Measurements from ENCODE around the gene CLHC1.
A peak's percentile ranks its signal among the peaks of the same experiment; 100 is the strongest.
"Not testable (repeated sequence)": the region's sequence is repeated elsewhere in the genome, so short reads cannot be mapped to it uniquely, and the experiment has no call there.

CLHC1 gene

GRCh38 chr2:55232863-55233657 is 967 bp upstream of the CLHC1 start:
- DNase-seq (ENCODE audit: low read depth in 2 of 2): peak in 1 of 2 donors; percentile 34

GRCh38 chr2:55231546-55232083 is 478 bp downstream of the CLHC1 start:
- no peak for DNase-seq (ENCODE audit: low read depth in 2 of 2)

GRCh38 chr2:55230551-55230950 is 1.5 kb downstream of the CLHC1 start:
- no peak for DNase-seq (ENCODE audit: low read depth in 2 of 2)

- DNase-seq (ENCODE audit: low read depth in 2 of 2): no peak
Measured at GRCh38 chr2:55229221-55229620, 2.9 kb downstream of the CLHC1 start.

- no peak for DNase-seq (ENCODE audit: low read depth in 2 of 2)
Measured at GRCh38 chr2:55228226-55228563, 3.9 kb downstream of the CLHC1 start.

- not testable (repeated sequence) for DNase-seq (ENCODE audit: low read depth in 2 of 2)
Measured at GRCh38 chr2:55227437-55228225, 4.5 kb downstream of the CLHC1 start.

GRCh38 chr2:55225481-55226020 is 6.5 kb downstream of the CLHC1 start:
- no peak for DNase-seq (ENCODE audit: low read depth in 2 of 2)

GRCh38 chr2:55224761-55225261 is 7.3 kb downstream of the CLHC1 start:
- no peak for DNase-seq (ENCODE audit: low read depth in 2 of 2)

GRCh38 chr2:55223958-55224760 is 7.9 kb downstream of the CLHC1 start:
- DNase-seq (ENCODE audit: low read depth in 2 of 2): no peak

- no peak for DNase-seq (ENCODE audit: low read depth in 2 of 2)
Measured at GRCh38 chr2:55213822-55214221, 18.3 kb downstream of the CLHC1 start.

GRCh38 chr2:55204950-55205349 is 27.1 kb downstream of the CLHC1 start:
- no peak for DNase-seq (ENCODE audit: low read depth in 2 of 2)

GRCh38 chr2:55204536-55204935 is 27.6 kb downstream of the CLHC1 start:
- no peak for DNase-seq (ENCODE audit: low read depth in 2 of 2)

GRCh38 chr2:55200416-55200815 is 31.7 kb downstream of the CLHC1 start:
- DNase-seq (ENCODE audit: low read depth in 2 of 2): no peak

GRCh38 chr2:55196526-55196925 is 35.6 kb downstream of the CLHC1 start:
- DNase-seq (ENCODE audit: low read depth in 2 of 2): no peak

- not testable (repeated sequence) for DNase-seq (ENCODE audit: low read depth in 2 of 2)
Measured at GRCh38 chr2:55191888-55192287, 40.2 kb downstream of the CLHC1 start.

- DNase-seq (ENCODE audit: low read depth in 2 of 2): not testable (repeated sequence)
Measured at GRCh38 chr2:55186837-55187236, 45.3 kb downstream of the CLHC1 start.

- DNase-seq (ENCODE audit: low read depth in 2 of 2): no peak
Measured at GRCh38 chr2:55180374-55180773, 51.7 kb downstream of the CLHC1 start.

- DNase-seq (ENCODE audit: low read depth in 2 of 2): no peak
Measured at GRCh38 chr2:55176094-55176415, 56.0 kb downstream of the CLHC1 start.

GRCh38 chr2:55175254-55176093 is 56.6 kb downstream of the CLHC1 start:
- no peak for DNase-seq (ENCODE audit: low read depth in 2 of 2)

GRCh38 chr2:55173438-55174054 is 58.5 kb downstream of the CLHC1 start:
- DNase-seq (ENCODE audit: low read depth in 2 of 2): no peak
